ENCODE data around the gene IFITM10. TPM values are rescaled to one million over a fixed set of nuclear protein-coding genes. Genes with fewer than 3 reads are reported as not detected.

The IFITM10 gene
- total RNA-seq, 1 donor from 2014 or later = 0.80 TPM

DNA sequence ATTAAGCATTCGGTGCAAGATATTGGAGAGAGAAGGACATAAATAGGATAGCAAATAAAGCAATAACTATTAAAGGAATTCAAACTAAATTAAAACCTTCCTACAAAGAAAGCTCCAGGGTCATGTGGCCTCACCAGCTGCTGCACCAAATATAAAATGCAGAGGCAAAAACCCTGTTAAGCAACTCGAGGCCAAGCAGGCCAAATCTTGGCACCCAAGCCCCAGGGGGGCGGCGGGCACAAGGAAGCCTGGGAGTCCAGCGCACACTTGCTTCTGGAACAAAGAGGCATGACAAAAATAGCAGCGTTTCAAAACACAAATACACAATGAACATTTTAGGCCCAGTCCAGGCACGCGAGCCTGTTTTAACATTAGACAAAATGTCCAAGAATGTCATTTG is 32.6 kb downstream of the IFITM10 start:
- no peak for DNase-seq (ENCODE audit: low read depth)

DNA sequence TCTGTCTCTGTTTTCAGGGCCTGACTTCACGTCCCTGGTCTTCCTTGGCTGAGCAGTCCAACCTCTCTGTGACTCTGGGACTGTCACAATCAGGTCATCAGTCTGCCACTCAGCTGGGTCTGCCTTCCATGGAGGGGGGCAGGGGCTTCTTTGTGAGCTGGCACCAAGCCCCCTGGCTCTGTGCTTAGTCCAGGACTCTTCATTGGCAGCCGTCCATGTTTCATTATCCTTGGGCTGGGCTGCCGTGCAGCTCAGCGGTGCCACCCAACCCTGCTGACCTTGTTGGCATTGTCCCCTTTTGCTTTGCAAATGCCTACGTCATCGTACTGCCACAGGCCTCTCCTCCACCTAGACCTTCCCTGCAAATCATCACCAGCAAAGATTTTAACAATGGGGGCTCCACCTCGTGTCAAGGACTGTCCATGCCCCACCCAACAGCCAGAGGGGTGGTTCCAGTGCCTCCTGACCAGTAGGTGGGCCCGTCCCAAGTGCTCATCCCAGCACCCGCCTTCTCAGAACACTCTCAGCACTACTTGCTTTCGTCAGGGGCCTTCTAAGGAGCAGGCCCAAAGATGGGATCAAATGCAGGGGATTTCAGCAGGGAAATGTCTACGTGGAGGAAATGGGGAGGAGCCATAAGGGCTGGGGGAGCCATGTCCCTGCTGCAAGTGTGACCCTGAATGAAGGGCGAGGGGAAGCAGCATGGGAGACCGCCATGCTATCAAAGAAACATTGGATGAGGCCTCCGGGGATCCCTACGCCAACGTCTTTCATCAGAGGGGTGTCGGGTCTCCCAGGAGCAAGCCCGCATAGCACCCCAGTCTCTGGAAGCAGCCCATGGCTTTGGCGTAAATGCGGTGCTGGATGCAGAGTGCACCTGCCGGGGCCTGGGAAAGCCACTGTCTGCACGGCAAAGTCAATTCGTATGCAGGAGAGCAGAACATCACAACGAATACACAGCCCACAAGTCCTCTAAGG is 35.2 kb downstream of the IFITM10 start:
- DNase-seq (ENCODE audit: low read depth) = no peak

DNA sequence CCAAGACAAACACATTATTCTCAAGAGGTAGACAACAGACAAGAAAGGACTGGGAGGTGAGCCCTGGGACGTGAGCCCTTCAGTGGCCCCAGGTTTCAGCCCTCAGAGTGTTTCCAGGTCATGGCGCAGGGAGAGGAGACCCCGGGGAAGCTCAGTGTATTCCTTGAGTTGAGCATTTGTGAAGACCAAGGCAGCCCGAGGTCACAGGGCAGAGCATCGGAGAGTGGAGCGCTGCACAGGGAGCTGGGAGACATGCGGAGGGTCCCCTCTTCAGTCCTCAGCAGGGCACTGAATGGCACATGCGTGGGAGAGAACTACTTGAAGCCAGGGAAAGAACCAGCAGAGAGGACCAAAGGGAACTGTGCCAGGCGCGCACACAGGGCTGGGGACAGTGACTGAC is 41.7 kb downstream of the IFITM10 start:
- no peak for DNase-seq (ENCODE audit: low read depth)

DNA sequence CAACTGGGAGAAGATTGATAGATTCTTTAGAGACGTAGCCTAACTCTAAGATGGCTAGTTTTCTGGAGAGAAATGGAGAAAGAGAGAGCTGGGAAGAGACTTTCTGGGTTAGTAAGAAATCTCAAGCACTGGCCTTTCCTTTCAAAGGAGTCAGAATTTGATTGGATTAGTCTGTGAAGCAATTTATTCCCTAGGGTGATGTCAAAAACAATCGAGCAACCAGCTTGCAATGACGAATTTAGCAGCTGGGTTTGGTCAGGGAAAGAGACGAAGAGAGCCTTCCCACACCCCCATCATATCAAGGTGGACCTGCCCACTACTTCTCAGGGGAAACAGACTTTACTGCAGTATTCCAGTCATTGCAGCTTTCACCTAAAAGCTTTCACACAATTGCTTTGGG is 42.6 kb downstream of the IFITM10 start:
- no peak for DNase-seq (ENCODE audit: low read depth)

DNA sequence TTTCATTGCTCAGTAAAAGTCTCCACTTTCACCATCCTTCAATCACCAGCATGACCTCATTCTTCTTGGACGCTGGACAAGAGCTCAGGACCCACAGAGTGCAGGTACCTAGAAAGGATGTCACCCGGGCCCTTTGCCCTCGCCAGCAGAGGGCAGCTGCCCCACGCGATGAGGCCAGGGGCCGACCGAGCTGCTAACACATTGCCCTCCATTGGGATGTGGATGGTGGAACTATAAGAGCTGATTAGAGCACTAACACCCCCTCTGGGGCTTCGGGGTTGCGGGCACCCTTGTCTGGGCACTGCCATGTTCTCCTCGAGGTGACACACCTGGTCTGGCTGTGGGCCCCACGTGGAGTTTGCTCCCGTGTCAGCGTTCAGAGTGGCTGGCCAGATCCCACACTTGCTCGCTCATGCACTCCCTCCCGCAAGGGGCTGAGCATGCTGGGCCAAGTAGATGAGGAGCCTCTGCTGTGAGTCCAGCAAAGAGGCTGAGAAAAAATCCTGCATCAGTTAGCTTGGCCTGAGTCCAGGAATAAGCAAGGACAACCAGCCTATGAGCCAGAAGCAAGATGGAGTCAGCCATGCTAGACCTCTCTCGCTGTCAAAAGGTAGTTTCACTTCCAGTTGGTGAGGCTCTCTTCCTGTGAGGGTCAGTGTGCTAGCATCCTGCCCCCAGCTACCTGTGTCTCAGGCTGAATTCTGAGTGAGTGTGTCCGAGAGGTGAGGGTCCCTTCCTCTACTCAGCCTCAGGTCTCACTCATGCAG is 43.6 kb downstream of the IFITM10 start:
- no peak for DNase-seq (ENCODE audit: low read depth)

DNA sequence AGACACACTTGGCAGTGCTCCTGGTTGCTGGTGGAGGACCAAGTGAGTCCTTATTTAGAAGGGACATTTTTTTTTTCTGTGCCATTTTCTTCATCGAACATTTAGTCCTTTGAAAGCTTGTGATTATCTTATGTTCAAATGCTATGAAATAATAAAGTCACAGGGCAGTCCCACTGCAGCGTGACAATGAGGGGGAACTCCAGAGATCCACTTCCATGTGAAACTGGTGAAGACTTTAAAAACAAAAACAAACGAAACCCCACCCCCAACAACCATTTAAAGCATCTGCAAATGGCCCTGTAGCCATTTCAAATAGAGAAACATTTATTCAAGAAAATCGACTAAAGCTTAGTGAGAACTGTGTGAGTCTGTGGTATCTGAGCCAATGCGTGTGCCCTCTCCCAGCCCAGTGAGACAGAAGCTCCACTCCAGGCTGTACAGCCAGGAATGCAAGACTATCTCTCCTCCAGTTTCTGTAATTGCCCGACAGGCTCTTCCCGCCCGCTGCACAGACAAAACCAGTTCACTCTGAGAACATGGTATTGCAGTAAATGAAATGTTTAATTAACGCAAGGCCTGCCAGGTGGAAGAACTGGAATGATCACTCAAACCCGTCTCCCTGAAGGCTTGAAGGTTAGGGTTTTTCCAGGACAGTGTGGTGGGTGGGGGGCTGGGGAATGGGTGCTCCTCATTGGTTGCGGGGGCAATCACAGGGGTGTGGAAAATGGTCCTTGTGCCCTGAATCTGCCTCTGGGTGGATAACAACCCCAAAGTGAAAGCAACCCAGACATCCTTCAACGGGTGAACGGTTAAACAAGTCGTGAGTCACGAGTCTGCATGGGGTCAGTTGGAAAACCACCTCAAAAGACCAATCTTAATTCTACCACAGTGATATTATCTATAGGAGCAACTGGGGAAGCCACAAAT is 45.0 kb downstream of the IFITM10 start:
- peak; percentile 37 for DNase-seq (ENCODE audit: low read depth)

DNA sequence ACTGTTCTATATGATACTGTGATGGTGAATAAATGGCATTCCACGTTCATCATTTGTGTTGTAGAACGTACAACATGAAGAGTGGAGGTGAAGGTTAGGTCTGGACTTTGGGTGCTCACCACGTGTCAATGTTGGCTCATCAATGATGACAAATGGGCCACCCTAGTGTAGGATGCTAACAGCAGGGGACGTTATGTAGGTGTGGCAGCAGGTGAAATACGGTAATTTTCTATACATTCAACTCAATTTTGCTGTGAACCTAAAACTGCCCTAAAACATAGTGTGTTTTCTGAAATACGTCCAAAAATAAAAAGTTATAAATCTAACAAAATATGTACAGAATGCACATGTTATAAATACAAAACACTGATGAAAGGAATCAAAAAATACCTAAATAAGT is 47.2 kb downstream of the IFITM10 start:
- DNase-seq (ENCODE audit: low read depth) = no peak

DNA sequence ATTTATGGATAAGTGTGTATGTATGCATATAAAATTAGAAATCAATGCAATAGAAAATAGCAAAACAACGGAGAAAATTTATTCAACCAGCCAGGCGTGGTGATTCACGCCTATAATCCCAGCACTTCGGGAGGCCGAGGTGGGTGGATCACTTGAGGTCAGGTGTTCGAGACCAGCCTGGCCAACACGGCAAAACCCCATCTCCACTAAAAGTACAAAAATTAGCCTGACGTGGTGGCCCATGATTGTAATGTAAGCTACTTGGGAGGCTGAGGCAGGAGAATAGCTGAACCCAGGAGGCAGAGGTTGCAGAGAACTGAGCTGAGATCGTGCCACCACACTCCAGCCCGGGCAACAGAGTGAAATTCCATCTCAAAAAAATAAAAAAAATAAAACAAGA is 47.9 kb downstream of the IFITM10 start:
- no peak for DNase-seq (ENCODE audit: low read depth)

DNA sequence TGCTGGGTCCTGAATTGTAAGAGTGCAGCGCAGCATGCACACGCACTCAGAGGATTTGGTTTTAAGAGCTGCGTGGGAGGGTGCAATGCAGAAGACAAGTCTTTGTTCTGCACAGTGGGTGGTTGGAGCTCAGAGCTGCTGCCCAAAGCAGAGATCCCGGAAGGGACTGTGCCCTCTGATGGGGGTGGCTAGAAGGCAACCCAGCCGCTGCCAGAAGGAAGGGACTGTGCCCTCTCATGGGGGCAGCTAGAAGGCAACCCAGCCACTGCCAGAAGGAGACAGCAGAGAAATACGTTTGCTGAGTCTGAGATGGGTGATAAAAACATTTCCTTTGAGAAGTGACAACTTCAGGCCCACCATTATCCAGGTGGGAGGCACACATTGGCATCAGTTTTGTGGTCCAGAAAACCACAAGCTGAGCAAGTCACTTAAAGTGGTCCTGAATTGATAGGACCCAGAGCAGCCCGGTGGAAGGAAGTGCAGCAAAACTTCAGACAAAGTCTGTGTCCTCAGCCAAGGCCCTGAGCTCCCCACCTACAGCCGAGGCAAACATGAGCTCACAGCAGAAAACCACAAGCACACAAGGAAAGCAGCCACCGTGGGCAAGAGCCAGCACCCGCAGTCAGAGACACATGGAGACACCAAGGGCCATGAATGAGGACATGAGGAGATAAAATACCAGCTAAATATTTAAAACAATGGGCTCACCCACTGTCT is 49.1 kb downstream of the IFITM10 start:
- no peak for DNase-seq (ENCODE audit: low read depth)

DNA sequence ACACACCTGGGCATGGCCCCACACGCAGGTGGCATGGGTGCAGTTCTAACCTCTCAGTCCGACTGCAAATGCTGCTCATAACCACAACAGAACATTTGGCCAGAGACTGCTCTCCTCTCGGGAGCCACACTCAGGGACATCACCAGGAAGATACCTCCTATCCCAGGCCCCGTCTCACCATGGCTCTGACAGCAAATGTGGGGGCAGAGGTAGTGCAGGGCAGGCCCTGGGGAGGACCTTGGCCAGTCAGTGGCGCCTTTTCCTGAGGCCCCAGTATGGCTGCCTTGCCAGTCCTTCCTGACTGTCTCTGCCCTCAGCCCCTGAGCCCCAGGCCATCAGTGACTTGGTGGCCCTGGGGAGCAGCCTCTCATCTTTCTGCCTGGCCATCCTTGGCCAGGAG is 50.6 kb downstream of the IFITM10 start:
- DNase-seq (ENCODE audit: low read depth) = no peak

DNA sequence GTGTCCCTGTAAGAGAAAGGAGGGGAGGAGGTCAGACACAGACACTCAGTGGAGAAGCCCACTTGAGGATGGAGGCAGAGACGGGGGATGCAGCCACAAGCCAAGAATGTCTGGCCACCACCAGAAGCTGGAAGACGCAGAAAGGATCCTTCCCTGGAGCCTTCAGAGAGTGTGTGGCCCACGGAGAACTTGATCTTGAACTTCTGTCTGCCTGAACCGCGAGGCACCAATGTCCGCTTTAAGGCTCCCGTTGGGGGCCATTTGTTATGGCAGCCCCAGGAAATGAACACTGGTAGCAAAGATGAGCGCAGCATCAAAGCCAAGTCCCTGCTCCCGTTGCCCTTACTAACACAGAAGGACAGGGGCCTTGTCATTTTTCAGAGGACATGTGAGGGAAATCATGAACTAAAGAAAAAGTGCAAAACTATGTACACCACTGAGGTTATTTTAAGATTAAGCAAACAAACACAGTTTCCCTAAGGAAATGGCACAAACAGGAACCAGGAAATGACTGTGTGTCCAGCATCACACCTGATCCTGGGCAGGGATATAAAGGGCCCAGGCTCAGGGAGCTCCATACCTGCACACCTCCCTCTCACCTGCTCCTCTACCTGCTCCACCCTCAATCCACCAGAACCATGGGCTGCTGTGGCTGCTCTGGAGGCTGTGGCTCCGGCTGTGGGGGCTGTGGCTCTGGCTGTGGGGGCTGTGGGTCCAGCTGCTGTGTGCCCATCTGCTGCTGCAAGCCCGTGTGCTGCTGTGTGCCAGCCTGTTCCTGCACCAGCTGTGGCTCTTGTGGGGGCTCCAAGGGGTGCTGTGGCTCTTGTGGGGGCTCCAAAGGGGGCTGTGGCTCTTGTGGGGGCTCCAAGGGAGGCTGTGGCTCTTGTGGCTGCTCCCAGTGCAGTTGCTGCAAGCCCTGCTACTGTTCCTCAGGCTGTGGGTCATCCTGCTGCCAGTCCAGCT is 53.5 kb downstream of the IFITM10 start, which contains the start of gene KRTAP5-6:
TSS of gene KRTAP5-6 (plus strand) at position 588 of the 963 bp plus-strand sequence. CDS start at position 639, 51 bp downstream.
- DNase-seq (ENCODE audit: low read depth) = no peak

DNA sequence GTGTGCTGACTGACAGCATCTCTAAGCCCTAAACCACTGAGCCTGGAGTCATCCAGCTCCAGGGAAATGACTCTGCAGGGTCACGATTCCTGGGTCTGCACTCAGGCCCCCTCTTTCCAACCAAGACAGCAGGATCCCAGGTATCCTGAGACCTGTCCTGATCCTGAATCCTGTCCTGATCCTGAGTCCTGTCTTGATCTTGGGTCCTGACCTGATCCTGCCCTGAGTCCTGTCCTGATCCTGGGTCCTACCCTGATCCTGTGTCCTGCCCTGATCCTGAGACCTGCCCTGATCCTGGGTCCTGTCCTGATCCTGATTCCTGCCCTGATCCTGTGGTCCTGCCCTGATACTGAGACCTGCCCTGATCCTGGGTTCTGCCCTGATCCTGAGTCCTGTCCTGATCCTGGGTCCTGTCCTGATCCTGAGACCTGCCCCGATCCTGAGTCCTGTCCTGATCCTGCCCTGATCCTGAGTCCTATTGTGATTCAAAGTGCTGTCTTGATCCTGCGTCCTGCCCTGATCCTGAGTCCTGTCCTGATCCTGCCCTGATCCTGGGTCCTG is 54.8 kb downstream of the IFITM10 start:
- DNase-seq (ENCODE audit: low read depth) = no peak

DNA sequence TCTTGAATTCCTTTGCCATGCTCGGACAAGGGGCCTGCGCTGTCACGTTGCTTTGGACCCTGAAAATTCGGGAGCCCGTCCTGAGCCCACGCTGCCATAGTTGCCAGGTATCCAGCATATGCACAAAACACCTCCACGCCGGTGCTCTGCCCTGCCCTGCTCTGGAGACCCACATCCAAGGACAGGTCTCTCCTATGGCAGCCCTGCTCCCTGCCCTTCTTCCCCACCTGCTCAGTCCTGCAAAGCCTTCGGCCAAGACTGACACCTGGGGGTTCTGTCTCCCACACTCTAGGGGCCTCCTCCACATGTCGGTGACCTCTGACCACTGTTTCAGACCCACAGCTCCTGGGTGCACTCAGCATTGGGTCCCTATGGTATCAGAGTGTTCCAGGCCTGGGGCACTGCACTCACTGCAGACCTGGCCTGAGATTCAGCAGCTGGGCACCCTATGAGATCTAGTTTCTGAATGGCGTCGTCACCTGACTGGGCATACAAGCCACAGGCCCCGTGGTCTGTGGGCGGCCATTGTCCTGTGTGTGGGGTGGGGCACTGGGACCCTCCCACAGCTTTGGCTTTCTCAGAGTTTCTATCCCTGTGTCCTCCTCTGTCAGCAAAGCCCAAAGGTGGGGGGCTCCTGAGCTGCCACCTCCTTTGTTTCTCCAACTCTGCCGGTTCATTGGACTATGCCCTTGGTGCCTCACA is 55.4 kb downstream of the IFITM10 start:
- DNase-seq (ENCODE audit: low read depth) = no peak

DNA sequence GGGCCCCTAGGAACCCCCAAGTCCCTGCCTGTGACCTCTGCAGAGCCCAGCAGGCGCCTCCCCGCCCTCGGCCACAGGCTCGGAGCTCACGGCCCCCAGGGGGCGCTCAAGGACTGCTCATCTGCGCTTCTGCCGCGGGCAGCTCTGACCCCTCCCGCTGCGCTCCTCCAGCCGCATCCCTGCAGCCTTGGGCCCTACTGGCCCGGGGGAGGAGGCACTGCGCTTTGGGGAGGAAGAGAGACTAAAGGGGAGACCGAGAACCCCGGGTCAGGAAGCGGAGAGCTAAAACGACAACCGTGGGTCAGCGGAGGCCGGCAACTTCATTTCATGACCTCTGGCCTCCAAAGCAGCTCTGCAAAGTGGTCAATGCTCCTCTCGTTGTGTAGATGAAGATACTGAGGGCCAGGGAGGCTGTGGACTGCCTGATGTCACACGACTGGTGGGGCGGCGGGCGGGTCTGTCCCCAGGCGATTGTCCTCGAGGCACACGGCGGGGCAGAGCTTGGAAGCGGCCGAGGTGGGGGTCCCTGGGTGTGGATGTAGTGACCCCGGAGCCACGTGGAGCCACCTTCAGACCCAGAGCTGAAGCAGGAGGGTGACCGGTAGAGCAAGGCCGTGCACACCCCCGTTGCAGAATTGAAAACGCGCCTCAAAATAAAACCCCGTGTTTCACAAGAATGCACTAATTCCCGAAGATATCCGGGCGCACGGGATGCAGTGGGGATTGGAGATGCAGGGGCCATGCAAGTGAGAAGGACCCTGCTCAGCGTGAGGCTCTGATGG is 56.1 kb downstream of the IFITM10 start:
- peak; percentile 25 for DNase-seq (ENCODE audit: low read depth)

DNA sequence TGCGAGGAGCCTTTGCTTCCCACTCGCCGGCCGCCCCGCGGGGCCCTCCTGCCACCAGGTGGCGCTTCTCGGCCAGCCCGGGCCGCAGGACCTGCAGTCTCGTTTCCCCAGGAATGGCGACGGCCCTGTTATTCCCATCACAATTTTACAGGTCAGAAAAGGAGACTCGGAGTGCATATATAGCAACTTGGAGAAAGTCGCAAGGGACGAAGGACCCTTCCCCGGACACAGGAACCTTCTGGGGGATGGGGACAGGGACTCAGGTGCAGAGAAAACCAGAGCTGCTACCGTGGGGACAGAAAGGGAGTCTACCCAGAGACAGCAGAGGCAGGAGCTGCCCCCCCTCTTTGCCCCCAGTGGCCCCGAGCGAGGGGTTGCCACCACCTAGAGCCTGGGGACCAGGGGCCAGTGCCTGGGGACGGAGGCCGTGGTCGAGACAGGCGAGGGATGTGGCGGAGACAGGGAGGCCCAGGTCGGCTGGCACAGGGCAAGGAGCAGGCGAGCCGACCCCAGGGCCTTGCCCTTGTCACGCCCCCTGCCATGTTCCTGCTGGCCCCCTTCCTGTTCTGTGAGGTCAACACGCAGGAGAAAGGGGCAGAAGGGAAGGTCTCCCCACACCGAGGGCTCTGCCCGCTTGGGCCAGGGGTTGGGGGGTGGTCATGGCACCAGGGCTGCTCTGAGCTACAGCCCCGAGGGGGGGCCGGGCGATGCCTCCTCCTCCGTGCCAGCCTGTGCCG is 56.9 kb downstream of the IFITM10 start:
- DNase-seq (ENCODE audit: low read depth) = peak; percentile 23

DNA sequence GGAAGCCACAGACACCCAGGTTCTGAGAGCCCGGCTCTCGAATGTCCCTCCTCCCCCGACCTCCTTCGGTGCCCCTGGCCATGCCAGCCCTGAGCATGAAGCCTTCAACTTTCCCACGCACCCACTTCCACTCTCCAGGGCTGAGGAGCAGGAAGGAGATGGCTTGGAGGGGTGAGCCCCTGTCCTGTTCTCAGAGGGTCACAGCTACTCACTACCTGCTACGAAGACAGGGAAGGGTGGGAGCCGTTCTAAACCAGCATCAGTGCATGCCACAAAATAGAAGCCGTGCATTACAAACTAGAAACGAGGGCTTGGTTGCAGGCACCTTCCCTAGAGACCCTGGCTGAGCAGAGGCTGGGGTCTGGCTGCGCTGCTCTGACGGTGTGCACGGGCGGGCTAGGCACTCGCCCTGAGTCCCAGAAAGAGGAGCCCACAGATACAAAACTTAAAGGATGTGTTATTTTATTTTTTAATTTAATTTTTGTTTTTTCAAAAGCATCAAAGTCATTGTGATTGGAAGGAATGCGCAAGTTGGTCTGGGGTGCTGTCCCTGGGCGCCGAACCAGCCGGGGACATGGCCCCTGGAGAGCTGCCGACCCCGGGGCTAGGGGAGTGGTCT is 57.6 kb downstream of the IFITM10 start:
- DNase-seq (ENCODE audit: low read depth) = no peak

Data from renal cortical epithelial cell (primary cell).